Endothelial cell of umbilical vein (primary cell): Measurements from ENCODE around the gene LRRC23.

Experiments used
- EZH2 ChIP-seq: IDR thresholded peaks from 2 replicates; pipeline ENCODE4 v1.6.1; 2012; ENCODE audit warnings: borderline replicate concordance, low read depth, mild to moderate bottlenecking, moderate library complexity, low read length, inconsistent platforms; ENCODE audit not compliant: severe bottlenecking
- FOS ChIP-seq: IDR thresholded peaks from 2 replicates; pipeline ENCODE4 v1.6.1; 2011; ENCODE audit warnings: mild to moderate bottlenecking, low read length, moderate library complexity, borderline replicate concordance; ENCODE audit not compliant: insufficient read depth
- MYC ChIP-seq: IDR thresholded peaks from one replicate; pipeline ENCODE4 v1.6.1; 2011; ENCODE audit warnings: mild to moderate bottlenecking, low read depth, low read length
- POLR2A ChIP-seq: IDR thresholded peaks from 2 replicates; pipeline ENCODE4 v1.6.1; 2012; ENCODE audit warnings: low read depth, mild to moderate bottlenecking, control low read depth, low read length
- POLR2AphosphoS5 ChIP-seq: IDR thresholded peaks from 2 replicates; pipeline ENCODE4 v1.6.1; 2012; ENCODE audit warnings: low read depth, mild to moderate bottlenecking, control low read depth, low read length, moderate library complexity; ENCODE audit not compliant: insufficient read depth
- TF ChIP-seq, protein P1 (sequence below), 2 donors: IDR thresholded peaks; 1 replicate in 1 of 2; 2 replicates in 1 of 2; pipeline ENCODE4 v1.5.1; 2011; ENCODE audit warnings: low read length in 2 of 2, mild to moderate bottlenecking in 2 of 2, moderate library complexity in 2 of 2, control low read depth in 1 of 2, inconsistent platforms in 1 of 2, low read depth in 1 of 2; ENCODE audit not compliant: insufficient read depth in 1 of 2; ENCODE audit errors: extremely low read depth in 1 of 2
- TF ChIP-seq, protein P2 (sequence below): IDR thresholded peaks from 2 replicates; pipeline ENCODE4 v1.6.1; 2011; ENCODE audit not compliant: insufficient read depth, insufficient read length

DNA sequence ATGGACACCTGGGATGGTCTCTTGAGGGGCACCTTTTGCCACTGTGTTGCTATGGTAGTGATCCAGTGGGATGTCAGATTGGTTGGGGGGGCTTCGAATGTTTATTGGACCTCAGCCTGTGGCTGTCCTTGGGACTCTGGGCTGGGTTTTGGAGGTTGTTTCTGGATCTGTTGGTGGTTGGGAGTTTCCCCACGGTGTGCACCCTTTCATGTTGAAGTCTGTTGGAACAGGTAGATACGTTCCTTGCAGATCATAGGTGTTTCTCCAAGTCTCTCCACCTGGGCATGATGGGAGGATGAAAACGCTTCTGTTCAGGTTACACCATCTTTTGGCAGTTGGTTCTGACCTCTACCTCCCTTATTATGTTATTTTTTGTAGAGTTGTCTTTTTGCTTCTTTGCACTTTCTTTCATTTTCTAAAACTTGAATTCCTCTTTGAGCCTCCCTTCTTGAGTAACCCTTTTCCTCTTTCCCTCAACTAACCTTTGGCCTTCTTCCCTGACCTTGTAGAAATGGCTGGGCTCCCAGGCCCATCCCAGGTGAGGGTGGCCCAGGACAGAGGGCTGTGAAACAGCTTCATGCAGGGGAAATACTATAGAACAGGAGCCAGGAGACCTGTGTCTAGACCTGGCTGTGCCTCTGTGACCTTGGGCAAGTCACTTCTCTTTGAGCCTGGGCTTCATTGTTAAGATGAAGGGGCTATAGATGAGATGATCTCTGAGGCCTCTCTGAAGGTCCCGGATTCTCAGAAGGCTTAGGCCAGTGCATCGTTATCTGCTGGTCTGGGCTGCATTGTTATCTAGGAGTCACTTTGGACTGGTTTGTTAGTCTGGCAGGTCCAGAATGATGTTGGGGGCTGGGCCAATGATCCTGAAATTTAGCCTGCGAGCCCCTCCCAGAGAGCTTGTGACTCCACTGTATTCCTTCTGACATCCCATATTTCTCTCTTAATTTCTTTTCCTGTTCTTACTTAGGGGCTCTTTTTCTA, 25.1 kb downstream of the LRRC23 start:
- TF ChIP-seq, protein P1, sequence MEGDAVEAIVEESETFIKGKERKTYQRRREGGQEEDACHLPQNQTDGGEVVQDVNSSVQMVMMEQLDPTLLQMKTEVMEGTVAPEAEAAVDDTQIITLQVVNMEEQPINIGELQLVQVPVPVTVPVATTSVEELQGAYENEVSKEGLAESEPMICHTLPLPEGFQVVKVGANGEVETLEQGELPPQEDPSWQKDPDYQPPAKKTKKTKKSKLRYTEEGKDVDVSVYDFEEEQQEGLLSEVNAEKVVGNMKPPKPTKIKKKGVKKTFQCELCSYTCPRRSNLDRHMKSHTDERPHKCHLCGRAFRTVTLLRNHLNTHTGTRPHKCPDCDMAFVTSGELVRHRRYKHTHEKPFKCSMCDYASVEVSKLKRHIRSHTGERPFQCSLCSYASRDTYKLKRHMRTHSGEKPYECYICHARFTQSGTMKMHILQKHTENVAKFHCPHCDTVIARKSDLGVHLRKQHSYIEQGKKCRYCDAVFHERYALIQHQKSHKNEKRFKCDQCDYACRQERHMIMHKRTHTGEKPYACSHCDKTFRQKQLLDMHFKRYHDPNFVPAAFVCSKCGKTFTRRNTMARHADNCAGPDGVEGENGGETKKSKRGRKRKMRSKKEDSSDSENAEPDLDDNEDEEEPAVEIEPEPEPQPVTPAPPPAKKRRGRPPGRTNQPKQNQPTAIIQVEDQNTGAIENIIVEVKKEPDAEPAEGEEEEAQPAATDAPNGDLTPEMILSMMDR (IDR thresholded peaks at IDR 0.05; ENCODE audit: extremely low read depth in 1 of 2, insufficient read depth in 1 of 2, low read depth in 1 of 2, low read length in 2 of 2) = no peak
- TF ChIP-seq, protein P2, sequence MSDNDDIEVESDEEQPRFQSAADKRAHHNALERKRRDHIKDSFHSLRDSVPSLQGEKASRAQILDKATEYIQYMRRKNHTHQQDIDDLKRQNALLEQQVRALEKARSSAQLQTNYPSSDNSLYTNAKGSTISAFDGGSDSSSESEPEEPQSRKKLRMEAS = no peak
- TF ChIP-seq POLR2AphosphoS5 (no peak), MYC (no peak), POLR2A (no peak), EZH2 (no peak), FOS (no peak)
